NCI-H1092 (cell line): Measurements from ENCODE around the gene SEC24A.
"Not testable (repeated sequence)": the region's sequence is repeated elsewhere in the genome, so short reads cannot be mapped to it uniquely, and the experiment has no call there.

Experiments
- DNase-seq: peaks from one replicate; lab custom pipeline; 2025; lab: John Stamatoyannopoulos, UW

The SEC24A gene

DNA sequence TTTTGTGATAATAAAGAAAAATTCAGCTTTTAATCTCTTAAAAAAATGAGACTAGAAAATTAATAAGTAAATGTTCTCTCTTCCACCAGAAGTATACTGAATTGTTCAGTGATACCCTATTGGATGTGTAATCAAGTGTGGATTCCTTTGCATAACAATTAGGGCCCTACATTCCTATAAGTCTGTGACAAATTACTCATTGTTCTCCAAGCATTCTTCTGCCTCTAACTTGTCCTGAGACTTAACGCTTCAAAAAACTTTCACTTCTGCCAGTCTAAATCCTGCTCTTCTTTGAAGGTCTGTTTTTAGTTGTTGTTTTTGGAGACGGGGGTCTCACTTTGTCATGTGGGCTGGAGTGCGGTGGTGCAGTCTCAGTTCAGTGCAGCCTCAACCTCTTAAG, 100.8 kb downstream of the SEC24A start:
- no peak for DNase-seq

DNA sequence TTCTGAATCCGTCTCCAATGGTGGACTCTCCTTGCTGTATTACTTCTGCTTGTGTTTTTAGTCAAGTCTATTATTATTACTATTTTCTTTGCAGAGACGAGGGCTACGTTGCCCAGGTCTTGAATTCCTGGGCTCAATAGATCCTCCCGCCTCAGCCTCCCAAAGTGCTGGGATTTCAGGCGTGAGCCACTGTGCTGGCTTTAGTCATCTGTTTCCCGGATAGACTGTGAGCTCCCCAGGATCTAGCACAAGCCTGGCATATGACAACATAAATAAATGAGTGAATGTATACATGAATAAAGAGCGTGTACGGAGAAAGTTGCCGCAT, 109.6 kb downstream of the SEC24A start:
- DNase-seq = no peak

DNA sequence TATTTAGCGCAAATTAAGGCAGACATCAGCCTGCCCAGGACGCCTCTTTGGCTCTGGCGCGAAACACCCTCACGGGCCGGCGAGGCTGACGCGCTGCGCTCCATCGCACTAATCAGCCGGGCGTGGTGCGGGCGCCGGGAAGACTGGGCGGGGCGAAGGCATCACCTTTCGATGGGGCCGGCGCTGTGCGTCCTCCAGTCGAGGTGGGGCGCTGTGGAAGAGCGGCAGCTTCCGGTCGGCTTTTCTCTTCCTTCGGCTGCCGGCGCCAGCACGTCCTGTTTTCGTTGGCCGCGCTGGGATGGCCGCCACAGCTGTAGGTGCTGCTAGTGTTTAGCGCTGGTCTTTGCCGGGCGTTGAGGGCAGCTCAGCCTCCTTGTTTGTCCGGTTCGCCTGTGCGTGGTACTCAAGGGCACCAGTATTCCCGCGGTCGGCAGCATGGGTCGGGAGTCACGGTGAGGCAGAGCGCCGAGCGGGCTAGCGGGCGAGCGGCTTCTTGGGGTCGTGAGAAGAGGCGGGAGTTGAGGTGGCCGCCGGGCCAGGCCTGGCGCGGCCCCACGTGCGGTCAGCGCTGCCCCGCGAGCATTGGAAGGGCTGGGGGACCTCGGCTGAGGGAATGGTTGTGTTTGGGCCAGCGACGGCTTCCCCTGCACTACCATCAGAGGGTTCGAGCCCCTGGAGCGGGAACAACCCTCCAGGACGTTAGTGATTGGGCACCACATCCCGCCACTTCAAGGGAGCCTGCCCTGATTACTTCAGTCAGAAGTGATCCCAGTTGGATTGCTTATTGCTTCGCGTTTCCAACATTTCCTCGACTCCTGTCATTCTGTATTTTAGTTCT, 110.1 kb downstream of the SEC24A start, which contains the start of gene DDX46:
Gene DDX46, plus strand, starts transcription at position 276 of the 838 bp plus-strand sequence. Its CDS starts 160 bp downstream, at position 436.
- peak; percentile 86 for DNase-seq

DNA sequence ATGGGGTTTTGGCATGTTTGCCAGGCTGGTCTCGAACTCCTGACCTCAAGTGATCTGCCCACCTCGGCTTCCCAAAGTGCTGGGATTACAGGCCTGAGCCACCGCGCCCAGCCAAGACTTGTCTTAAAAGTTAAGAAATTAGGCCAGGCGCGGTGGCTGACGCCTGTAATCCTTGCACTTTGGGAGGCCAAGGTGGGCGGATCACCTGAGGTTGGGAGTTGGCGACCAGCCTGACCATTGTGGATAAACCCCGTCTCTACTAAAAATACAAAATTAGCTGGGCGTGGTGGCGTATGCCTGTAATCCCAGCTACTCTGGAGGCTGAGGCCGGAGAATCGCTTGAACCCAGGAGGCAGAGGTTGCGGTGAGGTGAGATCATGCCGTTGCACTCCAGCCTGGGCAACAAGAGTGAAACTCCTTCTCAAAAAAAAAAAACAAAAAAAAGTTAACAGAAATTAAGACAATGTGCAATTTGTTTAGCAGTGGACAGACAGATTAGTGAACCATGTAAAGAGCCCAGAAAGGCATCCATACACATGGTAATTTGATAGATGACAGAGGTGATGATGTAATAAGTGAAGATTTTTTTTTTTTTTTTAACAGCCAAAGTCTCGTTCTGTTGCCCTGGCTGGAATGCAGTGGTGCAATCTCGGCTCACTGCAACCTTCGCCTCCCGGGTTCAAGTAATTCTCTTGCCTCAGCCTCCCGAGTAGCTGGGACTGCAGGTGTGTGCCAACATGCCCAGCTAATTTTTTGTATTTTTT, 119.1 kb downstream of the SEC24A start:
- not testable (repeated sequence) for DNase-seq

DNA sequence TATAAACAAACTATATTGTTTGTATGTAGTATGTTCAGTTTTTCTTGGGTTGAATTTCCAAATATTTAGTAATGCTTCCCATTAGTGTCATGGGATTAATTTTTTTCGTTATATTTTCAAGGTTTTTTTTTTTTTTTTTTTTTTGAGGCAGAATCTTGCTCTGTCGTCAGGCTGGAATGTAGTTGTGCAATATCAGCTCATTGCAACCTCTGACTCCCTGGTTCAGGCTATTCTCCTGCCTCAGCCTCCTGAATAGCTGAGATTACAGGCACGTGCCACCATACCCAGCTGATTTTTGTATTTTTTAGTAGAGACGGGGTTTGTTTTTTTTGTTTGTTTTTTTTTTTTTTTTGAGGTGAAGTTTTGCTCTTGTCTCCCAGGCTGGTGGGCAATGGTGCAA, 120.6 kb downstream of the SEC24A start:
- no peak for DNase-seq

- no peak for DNase-seq
These were observed 124.0 kb downstream of the SEC24A start for GRCh38 chr5:134772461-134773125.

DNA sequence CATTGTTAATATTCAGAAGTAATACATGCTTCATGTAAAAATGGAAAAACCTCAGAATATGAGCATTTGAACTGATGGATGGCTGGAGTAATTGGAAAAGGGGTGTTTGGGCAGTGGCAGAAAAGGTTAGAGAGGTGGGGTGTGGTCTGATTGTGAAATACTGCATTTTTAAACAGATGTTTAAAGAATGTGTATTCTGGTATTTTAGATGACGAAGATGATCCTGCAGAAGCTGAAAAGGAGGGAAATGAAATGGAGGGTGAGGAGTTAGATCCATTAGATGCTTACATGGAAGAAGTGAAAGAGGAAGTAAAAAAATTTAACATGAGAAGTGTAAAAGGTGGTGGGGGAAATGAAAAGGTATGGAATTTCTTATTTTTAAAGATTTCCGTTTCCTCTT, 128.8 kb downstream of the SEC24A start:
- DNase-seq = no peak
